Osteoblast (primary cell): ENCODE data around the gene FLACC1. TPM values are rescaled to one million over a fixed set of nuclear protein-coding genes. Genes with fewer than 3 reads are reported as not detected.

Experiments
- DNase-seq: peaks from one replicate; pipeline ENCODE4 v3.0.0; 2011; ENCODE audit warnings: low spot score, mixed read lengths; ENCODE audit not compliant: insufficient read length; ENCODE audit errors: missing footprints
- H2AFZ ChIP-seq: 2 replicates; pipeline ENCODE4 v1.6.0; 2011; ENCODE audit warnings: mild to moderate bottlenecking, low read length
- H3K27ac ChIP-seq: 2 replicates; pipeline ENCODE4 v1.5.1; 2011; ENCODE audit warnings: mild to moderate bottlenecking, low read depth, low read length, moderate library complexity
- H3K27me3 ChIP-seq: 2 replicates; pipeline ENCODE4 v1.6.0; 2012; ENCODE audit warnings: mild to moderate bottlenecking, control low read depth, inconsistent platforms, low read length, moderate library complexity; ENCODE audit not compliant: insufficient read depth
- H3K36me3 ChIP-seq: 2 replicates; pipeline ENCODE4 v1.5.1; 2011; ENCODE audit warnings: mild to moderate bottlenecking, low read length, control low read depth, moderate library complexity; ENCODE audit not compliant: insufficient read depth
- H3K4me1 ChIP-seq: 2 replicates; pipeline ENCODE4 v1.5.1; 2011; ENCODE audit warnings: mild to moderate bottlenecking, low read length, control low read depth, moderate library complexity; ENCODE audit not compliant: insufficient read depth
- H3K4me2 ChIP-seq: 2 replicates; pipeline ENCODE4 v1.6.0; 2011; ENCODE audit warnings: mild to moderate bottlenecking, low read length; ENCODE audit not compliant: insufficient read depth
- H3K4me3 ChIP-seq: fragments of 200-600 bp; sonication (generic); 3 replicates; pipeline ENCODE4 v1.5.1; 2012; ENCODE audit warnings: mild to moderate bottlenecking, low read length, inconsistent platforms; ENCODE audit not compliant: insufficient read depth
- H3K79me2 ChIP-seq: 2 replicates; pipeline ENCODE4 v1.6.0; 2012; ENCODE audit warnings: mild to moderate bottlenecking, low read length, control low read depth, inconsistent platforms; ENCODE audit not compliant: insufficient read depth
- H3K9me3 ChIP-seq: 2 replicates; pipeline ENCODE4 v1.5.1; 2011; ENCODE audit warnings: low read depth, low read length, control low read depth
- H4K20me1 ChIP-seq: 2 replicates; pipeline ENCODE4 v1.6.0; 2012; ENCODE audit warnings: mild to moderate bottlenecking, low read length, control low read depth; ENCODE audit not compliant: insufficient read depth
- total RNA-seq: library from RNA; depleted of rRNA; stranded (reverse); fragments of >200 nt; gene quantifications from 2 replicates; pipeline ENCODE4 v1.2.3, GENCODE V29; 2012
- TF ChIP-seq, protein P1 (sequence below): IDR thresholded peaks from 2 replicates; pipeline ENCODE4 v1.5.1; 2011; ENCODE audit warnings: mild to moderate bottlenecking, low read depth, low read length, moderate library complexity; ENCODE audit errors: extremely low read depth

Gene FLACC1
- total RNA-seq, 1 donor = 0.72 TPM

DNA sequence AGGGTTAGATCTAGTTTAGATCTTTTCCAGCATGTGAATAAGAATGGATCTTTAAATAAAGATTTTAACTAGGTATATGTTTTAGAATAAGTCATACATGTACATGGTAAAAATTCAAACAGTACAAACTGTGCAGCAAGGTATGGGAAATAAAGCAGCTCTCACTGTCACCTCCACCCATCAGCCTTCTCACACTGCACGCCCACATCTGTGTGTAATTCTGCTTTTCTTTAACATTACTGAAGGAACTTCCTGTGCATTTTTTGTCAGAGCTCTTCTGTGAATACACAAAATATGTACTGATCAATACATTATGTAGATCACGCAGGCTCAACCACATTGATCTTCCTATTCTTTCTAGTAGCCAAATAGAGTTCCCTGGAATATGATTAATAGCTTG lies 93.4 kb downstream of the FLACC1 start:
- peak overlapping the region; percentile 23 for H3K4me2 ChIP-seq
- H3K9me3 ChIP-seq = no peaks in the 10 kb centered on the region
- no peak overlapping the region for H3K27ac ChIP-seq
- H3K4me1 ChIP-seq = peaks cover 45% of the 10 kb centered on the region
- no peak overlapping the region for H2AFZ ChIP-seq
- no peak overlapping the region for H3K4me3 ChIP-seq
- DNase-seq = no peak
- TF ChIP-seq, protein P1, sequence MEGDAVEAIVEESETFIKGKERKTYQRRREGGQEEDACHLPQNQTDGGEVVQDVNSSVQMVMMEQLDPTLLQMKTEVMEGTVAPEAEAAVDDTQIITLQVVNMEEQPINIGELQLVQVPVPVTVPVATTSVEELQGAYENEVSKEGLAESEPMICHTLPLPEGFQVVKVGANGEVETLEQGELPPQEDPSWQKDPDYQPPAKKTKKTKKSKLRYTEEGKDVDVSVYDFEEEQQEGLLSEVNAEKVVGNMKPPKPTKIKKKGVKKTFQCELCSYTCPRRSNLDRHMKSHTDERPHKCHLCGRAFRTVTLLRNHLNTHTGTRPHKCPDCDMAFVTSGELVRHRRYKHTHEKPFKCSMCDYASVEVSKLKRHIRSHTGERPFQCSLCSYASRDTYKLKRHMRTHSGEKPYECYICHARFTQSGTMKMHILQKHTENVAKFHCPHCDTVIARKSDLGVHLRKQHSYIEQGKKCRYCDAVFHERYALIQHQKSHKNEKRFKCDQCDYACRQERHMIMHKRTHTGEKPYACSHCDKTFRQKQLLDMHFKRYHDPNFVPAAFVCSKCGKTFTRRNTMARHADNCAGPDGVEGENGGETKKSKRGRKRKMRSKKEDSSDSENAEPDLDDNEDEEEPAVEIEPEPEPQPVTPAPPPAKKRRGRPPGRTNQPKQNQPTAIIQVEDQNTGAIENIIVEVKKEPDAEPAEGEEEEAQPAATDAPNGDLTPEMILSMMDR = no peak
- no peaks in the 10 kb centered on the region for H3K27me3 ChIP-seq
- no peaks in the 10 kb centered on the region for H3K36me3 ChIP-seq
- peaks cover 57% of the 10 kb centered on the region for H3K79me2 ChIP-seq
- H4K20me1 ChIP-seq = no peaks in the 10 kb centered on the region

DNA sequence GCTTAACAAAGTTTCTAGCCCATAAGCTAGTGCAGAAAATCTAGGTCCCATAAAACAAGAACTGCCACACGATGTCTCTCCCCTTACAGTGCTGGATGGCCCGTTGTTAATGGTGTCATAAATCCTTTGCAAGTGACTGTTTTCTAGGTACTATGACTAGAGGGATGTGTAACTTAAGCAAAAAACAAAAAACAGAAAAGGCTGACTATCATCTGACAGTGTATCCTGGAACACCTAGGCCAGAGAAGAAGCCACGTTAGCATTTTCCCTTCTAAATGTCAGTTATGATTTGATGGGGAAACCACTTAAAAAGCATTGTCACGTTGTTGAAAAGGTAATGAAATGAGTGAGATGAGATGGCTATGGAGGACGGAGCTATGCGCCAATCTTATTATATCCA lies 94.4 kb downstream of the FLACC1 start:
- Histone ChIP-seq H4K20me1 (no peaks in the 10 kb centered on the region), H2AFZ (peak overlapping the region; percentile 17), H3K36me3 (no peaks in the 10 kb centered on the region), H3K4me3 (no peak overlapping the region), H3K27ac (no peak overlapping the region), H3K4me1 (peaks cover 51% of the 10 kb centered on the region), H3K79me2 (peaks cover 63% of the 10 kb centered on the region), H3K9me3 (no peaks in the 10 kb centered on the region), H3K4me2 (peak overlapping the region; percentile 17), H3K27me3 (no peaks in the 10 kb centered on the region)
- TF ChIP-seq, protein P1 = no peak
- peak; percentile 25 for DNase-seq

DNA sequence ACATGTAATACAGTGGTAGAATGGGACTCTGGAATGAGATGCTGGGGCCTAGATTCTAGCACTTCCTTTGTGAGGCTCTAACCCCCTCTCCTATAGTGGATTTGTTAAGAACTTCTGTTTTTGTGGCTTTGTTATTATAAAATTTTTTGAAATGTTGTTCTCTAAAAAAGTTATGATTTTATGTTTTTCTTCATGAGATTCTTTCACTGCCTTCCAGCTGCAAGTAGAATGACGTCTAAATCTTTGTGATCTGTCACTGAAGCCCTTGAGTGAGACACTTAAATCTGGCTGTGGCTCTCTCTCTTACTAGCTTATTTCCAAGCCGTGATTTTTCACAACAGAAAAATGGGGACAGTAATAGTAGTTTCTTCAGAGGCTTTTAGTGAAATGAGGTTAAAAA lies 95.2 kb downstream of the FLACC1 start:
- TF ChIP-seq, protein P1 = no peak
- H3K4me3 ChIP-seq = peak overlapping the region; percentile 34
- peaks cover 57% of the 10 kb centered on the region for H3K4me1 ChIP-seq
- H3K27me3 ChIP-seq = no peaks in the 10 kb centered on the region
- no peaks in the 10 kb centered on the region for H4K20me1 ChIP-seq
- H3K36me3 ChIP-seq = no peaks in the 10 kb centered on the region
- H3K27ac ChIP-seq = peak overlapping the region; percentile 19
- peaks cover 63% of the 10 kb centered on the region for H3K79me2 ChIP-seq
- H2AFZ ChIP-seq = no peak overlapping the region
- H3K4me2 ChIP-seq = peak overlapping the region; percentile 61
- DNase-seq = no peak
- no peaks in the 10 kb centered on the region for H3K9me3 ChIP-seq

DNA sequence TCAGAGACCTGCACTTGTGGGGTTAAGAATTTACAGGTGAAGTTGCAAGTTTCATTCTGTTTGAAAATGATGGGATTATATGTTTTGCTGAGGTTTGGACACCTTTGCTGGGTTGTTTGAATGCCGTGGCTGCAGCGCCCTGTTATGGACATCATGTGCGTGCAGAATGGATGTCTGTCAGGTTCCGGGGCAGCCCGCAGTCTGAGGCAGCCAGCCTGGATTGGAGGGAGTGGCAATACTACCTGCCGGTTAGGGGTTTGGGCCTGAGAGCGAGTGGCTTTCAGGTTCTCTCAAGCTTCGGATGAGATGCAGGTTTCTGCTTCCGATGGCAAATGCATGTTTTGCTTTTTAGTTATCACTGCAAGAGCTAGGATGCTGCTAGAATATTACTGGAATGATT lies 95.7 kb downstream of the FLACC1 start:
- H3K27me3 ChIP-seq = no peaks in the 10 kb centered on the region
- no peaks in the 10 kb centered on the region for H4K20me1 ChIP-seq
- peak; percentile 56 for DNase-seq
- H3K27ac ChIP-seq = peak overlapping the region; percentile 19
- H3K9me3 ChIP-seq = no peaks in the 10 kb centered on the region
- peaks cover 57% of the 10 kb centered on the region for H3K4me1 ChIP-seq
- TF ChIP-seq, protein P1 = no peak
- peak overlapping the region; percentile 61 for H3K4me2 ChIP-seq
- H3K36me3 ChIP-seq = no peaks in the 10 kb centered on the region
- peak overlapping the region; percentile 34 for H3K4me3 ChIP-seq
- H2AFZ ChIP-seq = peak overlapping the region; percentile 36
- peaks cover 63% of the 10 kb centered on the region for H3K79me2 ChIP-seq
